GM21423 (cell line): ENCODE results near the gene RARB.

ENCODE experiments used
- ATAC-seq: cut with Tn5 transposase; IDR thresholded peaks from one replicate; pipeline ENCODE4 v1.9.1; 2021; ENCODE audit warnings: mild to moderate bottlenecking, moderate library complexity; ENCODE audit not compliant: unreplicated experiment

RARB gene

DNA sequence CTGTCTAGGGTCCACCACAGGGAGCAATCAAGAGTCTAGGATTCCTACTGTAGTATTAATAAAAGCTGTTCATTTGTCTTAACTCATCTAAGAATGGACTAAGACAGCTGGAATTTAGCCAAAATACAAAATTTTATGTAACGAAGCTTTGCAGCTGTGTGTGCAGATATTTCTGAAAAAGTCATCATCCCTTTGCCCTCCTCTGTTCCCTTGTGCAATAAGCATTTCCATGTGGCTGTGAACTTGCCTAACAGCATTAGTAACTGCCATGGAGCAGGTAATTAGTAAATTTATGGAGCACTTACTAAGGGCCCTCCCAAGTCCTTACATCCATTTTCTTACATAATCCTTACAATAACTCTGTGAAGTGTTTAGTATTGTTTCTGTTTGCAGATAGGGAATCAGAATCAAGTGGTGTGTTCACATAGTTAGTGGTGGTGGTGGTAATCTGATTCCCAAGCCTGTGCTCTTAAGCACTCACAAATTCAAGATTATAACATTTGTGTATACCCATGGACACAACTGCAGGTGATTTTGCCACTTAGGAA is 114.5 kb downstream of the RARB start:
- no peak for ATAC-seq

DNA sequence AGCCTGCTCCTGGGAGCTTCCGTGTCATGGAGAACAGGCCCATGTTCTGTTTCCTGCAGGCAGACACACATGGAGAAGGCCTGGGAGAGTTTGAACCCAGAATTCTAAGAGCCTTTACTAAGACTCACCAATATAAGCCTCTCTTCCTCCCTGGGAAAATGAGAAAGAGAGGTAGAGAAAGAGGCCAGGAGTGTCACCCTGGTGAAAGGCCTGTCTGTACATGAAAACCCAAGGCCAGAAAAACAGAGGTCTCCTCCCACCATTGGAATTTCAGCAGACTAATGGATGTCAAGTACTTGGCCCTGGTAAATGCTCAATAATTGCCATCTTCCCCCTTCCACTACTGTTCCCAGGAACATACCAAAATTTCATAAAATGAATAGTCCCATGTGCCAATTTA is 119.0 kb downstream of the RARB start:
- ATAC-seq: no peak

GRCh38 chr3:25547943-25548674 is 120.0 kb downstream of the RARB start:
- ATAC-seq: no peak

DNA sequence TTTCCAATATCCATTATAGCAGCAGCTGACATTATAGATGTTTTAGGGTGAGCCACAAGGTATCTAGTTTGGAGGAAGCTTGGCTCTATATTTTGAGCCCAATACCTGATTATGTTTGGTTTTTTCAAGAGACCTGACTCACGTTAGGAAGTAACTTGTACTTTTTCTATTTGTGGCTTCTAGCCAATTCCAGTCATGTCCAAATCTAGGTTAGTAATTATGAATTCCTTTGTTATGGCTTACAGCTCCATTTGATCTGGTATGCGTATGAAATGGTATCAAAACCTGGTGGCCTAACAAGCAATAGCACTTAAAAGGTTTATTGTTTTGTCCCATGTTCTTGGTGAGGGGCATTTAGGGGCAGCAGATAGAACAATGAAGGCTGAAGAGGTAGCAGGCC is 120.8 kb downstream of the RARB start:
- no peak for ATAC-seq

GRCh38 chr3:25552251-25552650 is 124.2 kb downstream of the RARB start:
- no peak for ATAC-seq

GRCh38 chr3:25554376-25554775 is 126.3 kb downstream of the RARB start:
- ATAC-seq: no peak

DNA sequence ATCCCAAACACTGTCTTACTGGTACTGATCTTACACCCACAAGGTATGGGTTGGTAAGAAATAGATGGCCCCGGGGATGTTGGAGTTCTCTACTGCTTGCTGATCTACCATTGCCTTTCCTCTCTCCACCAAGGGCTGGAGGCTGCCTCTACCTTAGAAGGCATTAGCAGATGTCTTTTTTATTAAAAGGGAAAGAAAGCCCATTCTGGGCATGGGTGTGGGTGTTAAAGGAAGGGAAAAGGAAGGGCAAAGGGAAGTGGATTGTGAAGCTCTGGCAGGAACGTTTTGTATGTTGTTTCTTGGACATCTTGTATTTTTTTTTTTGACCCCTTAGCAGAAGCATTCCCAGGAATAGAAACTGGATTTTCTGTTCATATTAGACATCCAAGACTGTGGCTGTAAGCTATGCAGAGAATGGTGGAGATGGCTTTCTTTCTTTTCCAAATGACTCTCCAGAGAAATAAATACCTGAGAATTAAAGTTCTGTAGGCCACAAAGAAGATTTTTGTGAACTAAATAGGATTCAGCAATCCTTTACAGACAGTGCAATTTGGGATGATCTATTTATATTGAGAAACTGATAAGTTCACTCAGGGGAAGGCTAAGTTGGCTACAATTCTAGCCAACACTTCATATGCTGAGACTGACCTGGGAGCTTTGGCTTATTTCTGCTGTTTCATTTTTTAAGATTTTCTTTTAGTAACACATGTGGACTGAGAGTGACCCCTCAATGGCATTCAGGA is 127.8 kb downstream of the RARB start:
- ATAC-seq: no peak

DNA sequence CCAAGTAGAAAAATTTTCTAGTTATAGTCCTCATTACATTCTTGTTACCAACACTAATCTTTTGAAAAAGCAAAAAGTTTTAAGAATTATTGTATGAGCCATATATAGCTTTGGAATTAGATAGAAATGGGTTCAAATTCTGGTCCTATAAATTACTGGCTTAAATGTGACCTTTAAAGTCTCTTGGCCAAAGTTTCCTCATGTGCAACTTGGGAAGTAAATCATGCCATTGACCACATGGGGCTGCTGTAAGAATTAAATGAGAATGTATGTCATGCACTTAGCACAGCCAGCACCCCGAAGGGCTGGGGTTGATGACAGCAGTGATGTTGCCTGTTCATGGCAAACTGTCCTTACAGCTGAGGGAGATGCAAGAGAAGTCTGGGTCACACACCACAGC is 128.4 kb downstream of the RARB start:
- no peak for ATAC-seq

DNA sequence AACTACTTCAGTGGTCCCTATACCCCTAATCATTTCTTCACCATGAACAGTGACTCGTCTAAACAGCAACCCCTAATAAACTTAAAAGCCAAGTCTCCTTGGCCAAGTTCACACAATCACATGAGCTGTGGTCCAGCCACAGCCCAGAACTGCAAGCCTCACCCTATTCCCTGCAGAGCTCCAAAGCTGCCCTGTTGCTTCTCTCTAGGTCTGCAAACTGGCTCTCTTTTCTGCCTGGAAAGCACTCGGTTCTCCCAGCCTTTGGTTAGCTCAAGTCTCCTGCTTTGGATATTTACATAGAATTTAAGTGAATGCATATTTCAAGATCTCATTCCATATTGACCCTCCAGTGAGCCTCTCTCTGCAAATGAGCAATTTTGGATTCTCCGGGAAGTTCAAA is 129.6 kb downstream of the RARB start:
- ATAC-seq: no peak

GRCh38 chr3:25558121-25558520 is 130.1 kb downstream of the RARB start:
- ATAC-seq: no peak

GRCh38 chr3:25558796-25559195 is 130.7 kb downstream of the RARB start:
- ATAC-seq: no peak

- no peak for ATAC-seq
These were observed 135.5 kb downstream of the RARB start for GRCh38 chr3:25563601-25564000.

DNA sequence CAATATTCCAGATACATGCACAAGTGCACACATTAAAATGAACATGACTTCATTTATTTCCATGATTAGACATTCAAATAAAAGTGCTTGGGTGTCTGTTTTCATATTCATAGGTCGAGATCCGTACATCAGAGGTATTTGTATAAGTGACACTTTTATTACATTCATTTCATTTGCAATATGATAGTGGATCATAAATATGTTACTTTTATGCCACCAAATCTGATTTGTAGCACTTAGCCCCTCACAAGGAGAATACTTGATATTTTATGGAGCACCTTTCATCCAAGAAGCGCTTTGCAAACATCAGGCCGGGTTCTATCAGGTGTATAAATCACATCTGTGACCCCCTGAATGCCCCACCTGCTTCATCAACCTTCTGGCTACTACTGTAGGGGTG is 136.0 kb downstream of the RARB start:
- no peak for ATAC-seq

- no peak for ATAC-seq
These were observed 137.7 kb downstream of the RARB start for GRCh38 chr3:25565807-25566206.

- no peak for ATAC-seq
These were observed 138.4 kb downstream of the RARB start for GRCh38 chr3:25566358-25566920.

DNA sequence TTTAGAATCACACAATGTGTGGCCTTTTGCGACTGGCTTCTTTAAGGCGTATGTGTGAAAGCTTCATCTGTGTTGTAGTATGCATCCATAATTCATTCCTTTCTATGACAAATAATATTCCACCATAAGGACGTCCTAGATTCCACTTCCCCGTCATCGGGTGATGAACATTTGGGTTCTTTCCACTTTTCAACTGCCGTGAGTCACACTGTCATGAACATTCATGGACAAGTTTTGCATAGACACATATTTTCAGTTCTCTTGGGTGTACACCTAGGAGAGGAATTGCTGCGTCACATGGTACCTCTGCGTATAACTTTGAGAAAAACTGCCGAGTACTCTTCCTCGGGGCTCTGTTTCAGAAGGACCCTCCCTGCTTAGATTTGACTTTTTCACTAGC is 139.3 kb downstream of the RARB start:
- ATAC-seq: no peak

- no peak for ATAC-seq
These were observed 139.9 kb downstream of the RARB start for GRCh38 chr3:25567806-25568524.

DNA sequence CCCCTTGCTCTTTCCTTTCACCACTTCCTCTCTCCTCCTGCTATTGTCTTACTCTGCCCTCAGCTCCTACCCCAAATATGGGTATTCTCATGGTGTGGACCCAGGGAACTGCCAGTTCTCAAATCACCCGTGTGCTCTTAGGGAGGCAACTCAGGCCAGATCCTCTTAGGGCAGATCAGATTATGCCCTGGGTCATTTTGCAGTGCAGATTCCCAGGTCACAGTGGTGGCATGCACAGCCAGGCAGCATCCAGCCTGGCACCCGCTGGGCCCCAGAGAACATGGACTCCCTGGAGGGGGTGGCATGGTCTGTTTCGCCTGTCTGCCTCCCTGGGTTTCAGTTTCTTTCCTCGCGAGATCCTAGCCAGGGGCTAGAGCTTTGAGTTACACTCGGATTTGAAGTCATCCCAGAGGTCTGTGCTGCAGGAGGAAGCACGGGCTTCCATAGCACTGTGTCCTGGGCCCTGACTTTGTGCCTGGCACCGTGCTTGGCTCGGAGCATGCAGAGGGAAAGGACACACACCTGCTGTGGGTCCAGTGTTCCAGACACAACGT is 140.5 kb downstream of the RARB start:
- ATAC-seq: no peak

DNA sequence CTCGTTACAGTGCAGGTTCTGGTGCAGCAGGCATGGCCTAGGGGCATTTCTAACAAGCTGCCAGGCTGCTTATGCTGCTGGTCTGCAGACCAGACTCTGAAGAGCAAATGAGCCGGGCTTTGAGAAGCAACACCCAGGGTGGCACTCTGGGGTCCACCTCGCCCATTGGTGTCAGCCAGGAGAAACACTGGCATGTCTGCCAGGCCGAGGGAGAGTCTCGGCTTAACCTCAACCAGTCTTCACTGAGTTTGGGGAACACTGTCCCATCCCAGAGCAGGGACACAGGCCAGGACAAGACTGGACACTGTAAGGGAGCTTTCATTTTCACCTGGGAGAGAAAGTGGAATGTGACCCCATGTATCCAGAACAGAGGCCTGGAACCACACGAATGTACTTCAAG is 143.2 kb downstream of the RARB start:
- no peak for ATAC-seq

- no peak for ATAC-seq
These were observed 144.3 kb downstream of the RARB start for GRCh38 chr3:25572336-25572735.

- ATAC-seq: no peak
These were observed 144.9 kb downstream of the RARB start for GRCh38 chr3:25572919-25573385.
